ENCODE measurements around the gene PAK6. TPM values are rescaled to one million over a fixed set of nuclear protein-coding genes. Genes with fewer than 3 reads are reported as not detected.

The PAK6 gene
- total RNA-seq, 1 donor: not detected

DNA sequence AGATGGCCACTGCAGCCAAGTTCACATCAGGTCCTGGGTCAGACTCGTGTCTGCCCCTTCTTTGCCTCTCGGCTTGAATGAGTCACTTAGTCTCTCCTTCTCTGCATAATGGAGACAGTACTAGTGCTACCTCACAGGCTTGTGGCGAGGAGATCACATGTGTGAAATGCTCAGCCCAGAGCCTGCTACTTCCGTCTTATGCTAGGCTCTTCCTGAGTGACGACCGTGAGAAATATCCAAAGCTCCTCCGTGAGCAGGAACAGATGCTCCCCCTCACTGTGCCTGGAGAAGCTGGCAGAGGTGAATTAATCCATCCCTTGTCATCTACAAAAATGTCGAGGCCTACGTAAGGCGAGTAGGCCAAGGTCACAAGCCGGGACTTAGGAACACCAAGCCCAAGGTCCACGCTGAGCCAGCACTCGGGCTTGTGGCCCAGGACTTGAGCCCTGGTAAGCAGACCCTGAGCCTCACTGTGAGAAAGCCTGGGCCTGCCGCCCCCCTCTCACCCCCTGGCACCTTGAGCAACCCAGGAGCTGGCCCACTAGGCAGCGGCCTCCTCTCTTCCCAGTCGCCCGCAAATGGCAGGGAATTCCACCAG lies 17.9 kb downstream of the PAK6 start:
- Histone ChIP-seq H2AFZ (ENCODE audit: low read length) (no peak overlapping the region), H3K79me2 (ENCODE audit: insufficient read depth, low read length) (no peaks in the 10 kb centered on the region), H3K4me3 (ENCODE audit: insufficient read depth, low read length) (no peak overlapping the region), H3K4me1 (ENCODE audit: insufficient read depth, low read length) (no peaks in the 10 kb centered on the region), H3K4me2 (ENCODE audit: insufficient read depth, low read length) (no peak overlapping the region), H3K36me3 (ENCODE audit: insufficient read depth, low read length) (no peaks in the 10 kb centered on the region), H3K9me3 (ENCODE audit: low read depth, low read length) (no peaks in the 10 kb centered on the region), H3K27ac (ENCODE audit: low read depth, low read length) (no peak overlapping the region), H3K27me3 (ENCODE audit: insufficient read depth, low read length) (peaks cover 39% of the 10 kb centered on the region), H4K20me1 (ENCODE audit: insufficient read depth, low read length) (no peaks in the 10 kb centered on the region)
- no peak for DNase-seq (ENCODE audit: insufficient read length, low spot score, missing footprints)
- TF ChIP-seq, protein P1, sequence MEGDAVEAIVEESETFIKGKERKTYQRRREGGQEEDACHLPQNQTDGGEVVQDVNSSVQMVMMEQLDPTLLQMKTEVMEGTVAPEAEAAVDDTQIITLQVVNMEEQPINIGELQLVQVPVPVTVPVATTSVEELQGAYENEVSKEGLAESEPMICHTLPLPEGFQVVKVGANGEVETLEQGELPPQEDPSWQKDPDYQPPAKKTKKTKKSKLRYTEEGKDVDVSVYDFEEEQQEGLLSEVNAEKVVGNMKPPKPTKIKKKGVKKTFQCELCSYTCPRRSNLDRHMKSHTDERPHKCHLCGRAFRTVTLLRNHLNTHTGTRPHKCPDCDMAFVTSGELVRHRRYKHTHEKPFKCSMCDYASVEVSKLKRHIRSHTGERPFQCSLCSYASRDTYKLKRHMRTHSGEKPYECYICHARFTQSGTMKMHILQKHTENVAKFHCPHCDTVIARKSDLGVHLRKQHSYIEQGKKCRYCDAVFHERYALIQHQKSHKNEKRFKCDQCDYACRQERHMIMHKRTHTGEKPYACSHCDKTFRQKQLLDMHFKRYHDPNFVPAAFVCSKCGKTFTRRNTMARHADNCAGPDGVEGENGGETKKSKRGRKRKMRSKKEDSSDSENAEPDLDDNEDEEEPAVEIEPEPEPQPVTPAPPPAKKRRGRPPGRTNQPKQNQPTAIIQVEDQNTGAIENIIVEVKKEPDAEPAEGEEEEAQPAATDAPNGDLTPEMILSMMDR (IDR thresholded peaks at IDR 0.05; ENCODE audit: extremely low read depth, low read depth, low read length): no peak

GRCh38 chr15:40257656-40258450 lies 19.0 kb downstream of the PAK6 start:
- Histone ChIP-seq H3K9me3 (ENCODE audit: low read depth, low read length) (no peaks in the 10 kb centered on the region), H2AFZ (ENCODE audit: low read length) (no peak overlapping the region), H3K4me2 (ENCODE audit: insufficient read depth, low read length) (no peak overlapping the region), H3K27ac (ENCODE audit: low read depth, low read length) (no peak overlapping the region), H3K4me3 (ENCODE audit: insufficient read depth, low read length) (no peak overlapping the region), H3K27me3 (ENCODE audit: insufficient read depth, low read length) (peaks cover 28% of the 10 kb centered on the region), H3K4me1 (ENCODE audit: insufficient read depth, low read length) (peaks cover 3% of the 10 kb centered on the region), H3K79me2 (ENCODE audit: insufficient read depth, low read length) (no peaks in the 10 kb centered on the region), H3K36me3 (ENCODE audit: insufficient read depth, low read length) (no peaks in the 10 kb centered on the region), H4K20me1 (ENCODE audit: insufficient read depth, low read length) (no peaks in the 10 kb centered on the region)
- DNase-seq (ENCODE audit: insufficient read length, low spot score, missing footprints): no peak
- TF ChIP-seq, protein P1 (IDR thresholded peaks at IDR 0.05; ENCODE audit: extremely low read depth, low read depth, low read length): no peak

DNA sequence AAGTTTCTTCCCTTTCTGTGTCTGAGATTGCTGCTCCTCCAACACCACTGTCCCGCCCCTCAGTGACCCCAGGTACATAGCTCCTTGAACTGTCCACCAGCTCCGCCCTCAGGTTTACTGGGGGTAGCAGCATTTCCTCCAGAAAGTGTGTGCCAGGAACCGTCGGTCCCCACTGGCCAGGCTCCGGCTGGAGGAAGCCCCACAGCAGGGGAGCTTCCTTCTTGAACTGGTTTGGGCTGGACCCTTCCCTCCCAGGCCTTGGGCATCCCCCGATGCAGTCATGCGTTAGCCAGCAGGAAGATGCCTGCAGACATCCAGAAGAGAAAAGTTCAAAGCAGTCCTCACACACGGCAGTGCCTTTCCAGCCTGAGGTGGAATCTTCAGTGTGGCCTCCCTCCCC lies 19.7 kb downstream of the PAK6 start:
- Histone ChIP-seq H2AFZ (ENCODE audit: low read length) (no peak overlapping the region), H4K20me1 (ENCODE audit: insufficient read depth, low read length) (no peaks in the 10 kb centered on the region), H3K27me3 (ENCODE audit: insufficient read depth, low read length) (peaks cover 21% of the 10 kb centered on the region), H3K4me3 (ENCODE audit: insufficient read depth, low read length) (no peak overlapping the region), H3K4me1 (ENCODE audit: insufficient read depth, low read length) (peaks cover 9% of the 10 kb centered on the region), H3K36me3 (ENCODE audit: insufficient read depth, low read length) (no peaks in the 10 kb centered on the region), H3K9me3 (ENCODE audit: low read depth, low read length) (no peaks in the 10 kb centered on the region), H3K79me2 (ENCODE audit: insufficient read depth, low read length) (no peaks in the 10 kb centered on the region), H3K27ac (ENCODE audit: low read depth, low read length) (no peak overlapping the region), H3K4me2 (ENCODE audit: insufficient read depth, low read length) (no peak overlapping the region)
- TF ChIP-seq, protein P1 (IDR thresholded peaks at IDR 0.05; ENCODE audit: extremely low read depth, low read depth, low read length): no peak
- DNase-seq (ENCODE audit: insufficient read length, low spot score, missing footprints): no peak

DNA sequence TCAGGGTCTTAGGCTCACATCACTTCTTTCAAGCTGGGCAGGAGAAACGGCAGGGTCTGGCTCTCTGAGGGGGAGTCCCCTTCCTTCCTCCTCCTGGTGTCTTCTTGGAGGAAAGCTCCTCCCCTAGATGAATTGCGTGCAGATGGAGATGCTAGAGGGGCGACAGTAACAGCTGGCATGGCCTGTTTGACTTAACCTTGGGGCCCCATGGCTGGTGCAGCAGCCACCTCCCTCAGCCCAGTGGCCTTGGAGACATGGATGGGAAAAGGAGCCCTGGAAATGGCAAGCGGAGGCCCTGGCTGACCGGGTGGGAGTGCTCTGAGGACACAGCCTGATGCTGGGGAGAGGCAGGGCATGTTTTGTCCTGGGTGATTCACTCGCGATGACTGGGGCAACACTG lies 20.2 kb downstream of the PAK6 start:
- peaks cover 16% of the 10 kb centered on the region for H3K27me3 ChIP-seq (ENCODE audit: insufficient read depth, low read length)
- H2AFZ ChIP-seq (ENCODE audit: low read length): no peak overlapping the region
- no peaks in the 10 kb centered on the region for H3K79me2 ChIP-seq (ENCODE audit: insufficient read depth, low read length)
- H3K4me1 ChIP-seq (ENCODE audit: insufficient read depth, low read length): peaks cover 10% of the 10 kb centered on the region
- no peaks in the 10 kb centered on the region for H3K9me3 ChIP-seq (ENCODE audit: low read depth, low read length)
- DNase-seq (ENCODE audit: insufficient read length, low spot score, missing footprints): no peak
- no peak overlapping the region for H3K27ac ChIP-seq (ENCODE audit: low read depth, low read length)
- no peak overlapping the region for H3K4me2 ChIP-seq (ENCODE audit: insufficient read depth, low read length)
- H3K36me3 ChIP-seq (ENCODE audit: insufficient read depth, low read length): no peaks in the 10 kb centered on the region
- TF ChIP-seq, protein P1 (IDR thresholded peaks at IDR 0.05; ENCODE audit: extremely low read depth, low read depth, low read length): no peak
- no peaks in the 10 kb centered on the region for H4K20me1 ChIP-seq (ENCODE audit: insufficient read depth, low read length)
- H3K4me3 ChIP-seq (ENCODE audit: insufficient read depth, low read length): no peak overlapping the region

All from osteoblast (primary cell).